Activated T-cell treated with anti-CD3 and anti-CD28 coated beads for 48 hours (primary cell): ENCODE measurements around the gene ETV3.
"Not testable (repeated sequence)": the region's sequence is repeated elsewhere in the genome, so short reads cannot be mapped to it uniquely, and the experiment has no call there.

Experiments
- DNase-seq: peaks from one replicate; pipeline ENCODE4 v3.0.0-alpha.2; 2020; ENCODE audit warnings: low read depth

Gene ETV3

DNA sequence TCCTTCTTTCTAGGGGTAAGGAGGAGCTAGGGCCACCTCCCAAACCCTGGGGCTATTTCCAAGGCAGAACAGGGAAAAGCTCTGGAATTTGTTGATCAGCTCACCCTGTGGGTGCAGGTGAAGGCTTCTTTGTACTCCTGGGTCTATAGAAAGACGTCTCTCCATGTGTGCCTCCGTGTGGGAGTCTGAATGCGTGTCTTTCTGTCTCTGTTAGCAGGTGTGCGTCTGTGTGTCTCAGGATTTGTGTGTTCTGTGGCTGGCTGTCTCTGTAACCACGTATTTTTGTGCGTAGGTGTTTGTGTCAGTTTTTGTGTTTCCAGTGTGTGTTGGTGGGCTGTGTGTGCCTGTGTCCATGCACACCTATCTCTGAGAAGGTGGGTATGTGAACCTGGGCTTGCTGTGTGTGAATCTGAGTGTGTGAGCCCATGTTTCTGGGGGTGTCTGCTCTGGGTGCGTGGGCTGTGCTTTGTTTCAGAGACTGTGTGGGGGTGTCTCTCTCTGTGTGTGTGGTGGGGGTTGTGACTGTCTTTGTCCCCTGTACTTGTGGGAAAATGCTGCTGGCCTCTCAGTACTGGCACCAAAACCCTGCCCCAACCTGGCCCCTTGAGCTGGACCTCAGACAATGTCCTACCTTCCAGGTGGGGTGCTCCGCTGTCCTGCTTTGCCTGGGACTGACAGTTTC is 25.9 kb downstream of the ETV3 start:
- DNase-seq: no peak

GRCh38 chr1:157111396-157112165 is 26.6 kb downstream of the ETV3 start:
- no peak for DNase-seq

DNA sequence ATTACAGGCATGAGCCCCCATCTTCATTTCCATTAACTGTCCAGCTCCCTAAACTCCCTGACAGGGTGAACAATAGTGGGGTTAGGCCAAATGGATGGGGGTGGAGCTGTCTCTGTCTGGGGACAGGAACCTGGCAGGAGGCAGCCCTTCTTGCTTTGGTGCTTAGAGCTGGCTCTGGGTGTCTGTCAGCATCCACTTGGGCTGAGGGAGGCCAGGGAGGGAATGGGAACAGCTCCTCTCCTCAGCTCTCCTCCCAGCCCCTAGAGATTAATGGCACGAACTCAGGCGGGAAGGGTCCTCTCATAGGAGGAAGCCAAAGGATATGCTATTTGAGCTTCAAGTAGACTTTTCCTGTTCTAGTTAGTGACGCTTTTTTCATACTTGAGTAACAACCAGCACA is 27.5 kb downstream of the ETV3 start:
- no peak for DNase-seq

GRCh38 chr1:157110003-157110402 is 28.2 kb downstream of the ETV3 start:
- DNase-seq: no peak

- no peak for DNase-seq
Measured at GRCh38 chr1:157108448-157108847, 29.7 kb downstream of the ETV3 start.

- no peak for DNase-seq
Measured at GRCh38 chr1:157107702-157108101, 30.5 kb downstream of the ETV3 start.

GRCh38 chr1:157106813-157107189 is 31.4 kb downstream of the ETV3 start:
- no peak for DNase-seq

DNA sequence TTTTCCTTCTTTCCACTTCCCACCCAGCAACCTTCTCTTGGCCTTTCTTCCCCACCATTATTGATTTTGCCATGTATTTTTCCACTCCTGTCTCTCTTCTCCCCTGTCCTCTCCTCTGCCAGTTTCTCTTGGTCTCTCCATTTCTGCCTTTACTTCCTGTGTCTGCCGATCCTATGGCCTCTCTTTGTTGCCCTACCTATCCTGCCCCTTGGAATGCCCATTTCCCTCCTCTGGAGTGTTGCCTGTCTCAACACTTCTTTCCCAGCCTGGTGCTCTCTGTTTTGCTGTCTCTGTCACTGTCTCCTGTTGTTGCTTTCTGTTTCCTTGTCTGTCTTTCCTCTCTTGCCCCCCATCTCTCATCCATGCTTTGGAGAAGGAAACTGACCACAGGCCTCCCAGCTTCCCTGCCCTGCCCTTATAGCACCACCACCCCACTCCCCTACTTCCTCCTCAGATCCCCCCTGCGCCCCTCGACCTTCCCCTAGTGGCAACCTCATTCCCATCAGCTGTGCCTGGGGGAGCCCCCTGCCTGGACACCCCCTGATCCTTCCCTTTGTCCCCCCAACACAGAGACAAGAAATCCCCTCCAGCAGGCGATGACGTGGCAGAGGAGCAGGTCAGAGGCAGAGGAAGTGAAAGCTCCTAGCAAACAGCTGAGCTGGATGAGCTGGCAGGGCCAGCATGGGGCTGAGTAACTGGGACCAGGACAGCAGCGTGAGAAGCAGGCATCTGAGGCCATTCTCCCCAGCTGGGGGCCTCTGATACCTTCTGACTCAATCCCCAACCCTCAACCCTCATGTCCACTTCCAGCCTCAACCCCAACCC is 32.0 kb downstream of the ETV3 start:
- peak; percentile 29 for DNase-seq

DNA sequence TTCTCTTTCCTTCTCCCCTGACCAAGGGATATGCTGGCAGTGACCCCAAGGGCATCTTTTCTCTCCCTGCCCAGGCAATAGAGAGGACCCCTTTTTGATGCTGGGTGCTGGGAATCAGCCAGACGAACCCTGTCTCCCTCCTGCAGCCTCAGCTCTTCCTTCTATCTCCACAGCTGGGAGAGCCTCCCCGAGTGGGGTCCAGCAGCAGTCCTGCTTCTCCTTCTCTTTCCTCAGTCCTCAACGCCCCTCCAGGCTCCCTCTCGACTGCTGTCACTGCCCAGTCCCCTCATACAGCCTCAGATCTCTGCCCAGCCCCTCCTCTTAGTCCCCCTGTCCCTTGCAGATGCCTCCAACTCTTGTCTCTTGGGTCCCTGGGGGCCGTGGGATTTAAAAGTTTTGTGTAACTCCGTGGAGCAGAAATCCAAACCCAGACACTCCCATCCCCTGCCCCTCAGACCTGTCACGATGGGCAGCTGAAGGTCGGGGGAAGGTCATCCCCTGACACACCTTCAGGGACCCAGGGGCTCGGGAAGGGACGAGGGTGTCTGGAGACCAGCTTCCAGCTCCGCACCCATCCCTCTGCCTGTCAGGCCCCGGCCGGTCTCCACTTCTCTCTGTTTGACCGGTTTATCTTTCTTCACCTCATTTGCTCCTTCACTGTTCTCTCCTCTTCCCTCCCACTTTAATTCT is 32.8 kb downstream of the ETV3 start:
- DNase-seq: no peak

GRCh38 chr1:157104598-157105293 is 33.4 kb downstream of the ETV3 start:
- no peak for DNase-seq

GRCh38 chr1:157103268-157103667 is 34.9 kb downstream of the ETV3 start:
- no peak for DNase-seq

DNA sequence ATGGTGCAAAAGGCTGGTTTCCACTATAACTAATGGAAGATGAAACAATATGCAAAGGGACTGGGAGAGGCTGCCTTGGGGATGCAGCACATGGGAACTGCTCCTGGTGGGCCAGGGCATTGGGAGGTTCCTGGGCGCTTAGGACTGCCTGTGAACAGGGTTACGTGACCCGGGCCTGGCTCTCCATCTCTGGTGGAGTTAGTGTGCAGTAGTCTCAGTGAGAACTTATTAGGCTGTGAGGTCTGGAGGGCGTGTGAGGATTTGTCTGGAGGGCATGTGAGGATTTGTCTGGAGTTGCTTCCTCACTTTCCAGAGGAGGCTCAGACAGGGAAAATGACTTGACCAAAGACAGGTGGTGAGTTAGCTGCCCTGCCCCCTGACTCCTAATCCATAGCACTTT is 37.0 kb downstream of the ETV3 start:
- no peak for DNase-seq

- DNase-seq: no peak
Measured at GRCh38 chr1:157099633-157100009, 38.6 kb downstream of the ETV3 start, which contains the start of gene ETV3L. Gene ETV3L (minus strand): TSS chr1:157099808. CDS start chr1:157099523, 285 bp downstream.

DNA sequence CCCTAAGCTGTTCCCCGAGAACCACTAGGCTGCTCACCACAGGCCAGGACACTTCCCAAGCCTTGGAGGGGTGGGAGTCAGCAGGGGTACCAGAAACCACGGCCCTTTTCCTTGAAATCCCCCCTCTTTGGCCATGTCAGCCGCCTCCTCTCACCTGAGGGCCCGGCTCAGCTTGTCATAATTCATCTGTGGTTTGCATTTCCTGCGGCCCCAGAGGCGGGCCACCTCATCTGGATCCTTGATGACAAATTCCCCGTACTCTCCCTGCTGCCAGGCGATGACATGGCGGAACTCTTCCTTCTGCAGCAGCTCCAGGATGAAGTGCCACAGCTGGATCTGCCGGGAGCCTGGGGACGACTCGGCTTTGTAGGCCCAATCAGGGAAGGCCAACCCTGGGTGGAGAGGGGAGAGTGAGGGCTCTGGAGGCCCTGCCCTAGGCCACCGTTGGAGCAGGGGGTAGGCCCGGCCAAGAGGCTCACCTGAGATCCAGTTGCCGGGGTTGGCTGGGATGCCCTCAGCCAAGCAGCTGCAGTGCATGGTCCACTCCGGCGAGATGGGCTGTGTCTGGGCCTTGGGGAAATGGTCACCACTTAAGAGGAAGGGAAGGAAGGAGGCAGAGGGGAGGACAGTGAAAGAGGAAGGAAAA is 39.1 kb downstream of the ETV3 start:
- not testable (repeated sequence) for DNase-seq

DNA sequence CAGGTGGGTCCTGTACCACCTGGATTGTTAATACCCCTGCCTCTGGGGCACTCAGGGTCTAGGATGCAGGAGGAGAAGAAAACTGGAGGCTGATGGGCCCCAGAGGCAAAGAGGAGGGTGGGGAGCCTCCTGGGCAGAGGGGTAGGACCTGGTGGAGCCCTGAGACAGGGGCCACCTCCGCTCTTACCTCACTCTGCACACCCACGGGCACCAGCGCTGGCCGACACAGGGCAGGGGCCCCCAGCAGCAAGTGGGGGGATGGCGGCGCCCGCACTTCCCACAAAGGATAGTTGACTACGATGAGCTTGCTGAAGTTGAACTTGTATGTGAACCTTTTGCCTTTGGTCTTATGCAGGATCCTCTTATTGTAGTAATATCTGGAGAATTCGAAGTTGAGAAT is 39.7 kb downstream of the ETV3 start:
- DNase-seq: no peak

GRCh38 chr1:157097692-157098091 is 40.5 kb downstream of the ETV3 start:
- DNase-seq: no peak

GRCh38 chr1:157096881-157097280 is 41.3 kb downstream of the ETV3 start:
- DNase-seq: no peak

DNA sequence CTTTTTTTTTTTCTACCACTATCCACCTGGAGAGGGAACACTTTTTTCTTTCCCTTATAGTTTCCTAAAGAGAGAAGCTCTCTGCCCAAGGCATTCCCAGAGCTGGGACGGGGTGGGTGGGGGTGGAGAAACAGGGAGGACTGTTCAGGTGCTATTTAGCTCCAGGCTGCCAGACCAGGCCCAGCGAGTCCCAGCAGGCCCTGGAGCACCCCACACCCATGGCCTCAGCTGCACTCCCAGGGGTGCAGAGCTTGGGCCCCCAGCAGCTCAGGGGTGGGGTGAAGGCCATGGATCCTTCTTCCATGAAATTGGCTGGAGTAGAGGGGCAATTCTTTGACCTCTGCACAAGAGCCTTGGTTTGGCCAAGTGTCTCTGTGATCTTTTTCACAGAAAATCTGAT is 42.6 kb downstream of the ETV3 start:
- DNase-seq: no peak

DNA sequence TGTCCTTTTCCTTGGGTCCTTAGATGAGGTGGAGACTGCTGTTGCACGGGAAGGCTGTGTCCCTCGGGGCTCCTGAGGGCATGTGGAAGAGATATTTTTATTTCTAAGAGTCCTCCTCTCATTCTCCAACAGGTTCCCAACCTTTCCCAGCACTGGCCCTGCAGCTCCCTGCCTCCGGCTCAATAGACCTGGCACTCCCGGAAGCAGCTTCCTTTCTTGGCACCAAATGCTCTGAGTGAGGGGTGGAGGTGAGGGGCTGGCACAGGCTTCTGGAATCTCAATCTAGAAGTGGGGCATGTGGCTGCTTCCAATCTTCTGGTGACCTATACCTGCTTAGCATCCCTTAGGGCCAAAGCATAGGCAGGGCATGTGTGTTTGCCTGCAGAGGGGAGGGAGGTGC is 43.1 kb downstream of the ETV3 start:
- DNase-seq: no peak

GRCh38 chr1:157092831-157093230 is 45.4 kb downstream of the ETV3 start:
- no peak for DNase-seq

GRCh38 chr1:157091668-157092273 is 46.4 kb downstream of the ETV3 start:
- no peak for DNase-seq
